Ovary (tissue), 9 donors: ENCODE data around the gene RPS27. TPM values are rescaled to one million over a fixed set of nuclear protein-coding genes. Genes with fewer than 3 reads are reported as not detected.

ENCODE experiments used
- DNase-seq, 5 donors: peaks; one replicate each; pipeline ENCODE4 v3.0.0-alpha.2; 2019 to 2020
- H3K27ac ChIP-seq, 2 donors: fragments of 200-600 bp; one replicate each; pipeline versions ENCODE4 v1.5.1 to v1.8.0; 2019 to 2022
- H3K27me3 ChIP-seq: fragments of 200-600 bp; one replicate; pipeline ENCODE4 v1.8.0; 2022
- H3K36me3 ChIP-seq: fragments of 200-600 bp; sonication (generic); one replicate; pipeline ENCODE4 v1.5.1; 2019
- H3K4me1 ChIP-seq: one replicate; pipeline ENCODE4 v1.8.1; 2013; ENCODE audit warnings: mild to moderate bottlenecking, moderate library complexity; ENCODE audit not compliant: insufficient read depth
- H3K4me3 ChIP-seq: fragments of 200-600 bp; sonication (generic); one replicate; pipeline ENCODE4 v1.5.1; 2017
- H3K9me3 ChIP-seq, 2 donors: fragments of 200-600 bp in 1 of 2; sonication (generic) in 1 of 2; one replicate each; pipeline versions ENCODE4 v1.5.1 to v1.8.1; 2013 to 2019; ENCODE audit warnings: mild to moderate bottlenecking in 1 of 2, moderate library complexity in 1 of 2
- EP300 ChIP-seq: sonication (generic); formaldehyde crosslinking; IDR thresholded peaks from one replicate; pipeline ENCODE4 v1.6.1; 2017; ENCODE audit warnings: antibody characterized with exemption
- POLR2A ChIP-seq: fragments of 450-650 bp; IDR thresholded peaks from one replicate; pipeline ENCODE4 v1.6.1; 2017; ENCODE audit warnings: antibody characterized with exemption, mild to moderate bottlenecking, moderate library complexity
- WGBS, 3 donors: extraction: QIAGEN DNeasy Blood & Tissue Kit in 1 of 3; methylation state at CpG; one replicate each; pipeline versions ENCODE4 v1.1.5 to v1.1.7; 2013 to 2017; 5-methylcytosine and 5-hydroxymethylcytosine counted together
- intact Hi-C, 4 donors: fragments of 100-400 bp; cut with DNase I; formaldehyde crosslinking; loops; one replicate each; pipeline versions ENCODE4 v1.11.0 to v1.15.1; 2022 to 2023
- polyA plus RNA-seq, 2 donors: library from polyadenylated mRNA; stranded (reverse); fragments of 200-250 nt in 1 of 2; fragments of 350-450 nt in 1 of 2; fragmentation: Illumina TruSeq in 1 of 2; extraction: RNeasy Lipid Tissue Mini Kit (QIAGEN cat#74804) in 1 of 2; gene quantifications; one replicate each; pipeline ENCODE4 v1.2.3, GENCODE V29; 2013 to 2014
- total RNA-seq, 7 donors: library from RNA; depleted of rRNA in 2 of 7; stranded (reverse); fragments of >200 nt in 2 of 7; fragmentation: NEBNext Ultra II Directional in 3 of 7; extraction: Animal tissue kit (Norgen Biotek cat#: 25700) in 3 of 7; gene quantifications; one replicate each; pipeline versions ENCODE4 v1.1.0 to v1.2.4, GENCODE V29; 2016 to 2023
- TF ChIP-seq, protein P1 (sequence below), 3 donors: fragments of 450-650 bp in 2 of 3; fragments of 200-600 bp in 1 of 3; IDR thresholded peaks; one replicate each; pipeline versions ENCODE4 v1.5.1 to v1.8.0; 2016 to 2022; ENCODE audit warnings: antibody characterized with exemption in 3 of 3, mild to moderate bottlenecking in 1 of 3
- donor health status: DM: no; HTN: no; CAD: no; lungs with moderate emphysema.
- donor health status: DM: no; HTN: no; CAD: no.
- donor health status: Bipolar disorder and iron deficiency.
- donor health status: DM: yes; HTN: yes; CAD: no.
- donor health status: DM: no; HTN: no; CAD: no.
- donor health status: DM: yes; HTN: yes; CAD: no.

The RPS27 gene
- total and polyA plus RNA-seq, 9 donors: 3,441 to 24,704 (median 5,398) TPM

DNA sequence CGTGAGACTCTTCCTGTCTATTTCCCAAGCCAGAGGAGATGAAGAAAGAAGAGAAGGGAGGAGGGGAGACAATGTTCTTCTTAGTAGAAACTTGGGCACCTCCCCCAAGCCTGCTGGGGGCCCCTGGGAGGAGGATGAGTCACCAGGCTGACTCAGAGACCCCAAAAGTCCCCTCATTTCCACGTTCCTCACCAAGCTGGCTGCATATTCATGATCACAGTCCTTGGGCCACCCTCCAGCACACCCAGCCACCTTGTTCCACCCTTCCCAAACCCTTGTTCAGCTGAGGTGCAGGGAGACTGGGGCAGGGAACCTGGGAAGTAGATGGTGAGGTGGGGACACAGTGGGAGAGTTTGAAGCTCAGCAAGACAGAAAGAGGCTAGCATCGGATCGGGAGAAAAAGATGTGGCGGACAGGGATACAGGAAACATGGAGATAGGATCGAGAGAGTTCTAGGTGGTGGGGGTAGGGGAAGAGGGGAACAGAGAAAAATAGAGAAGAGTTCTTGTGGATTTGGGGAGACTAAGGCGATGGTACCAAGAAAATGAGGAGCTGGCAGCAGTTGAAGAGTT is 5.1 kb upstream of the RPS27 start:
- Histone ChIP-seq H3K36me3 (no peaks in the 10 kb centered on the region), H3K4me3 (peak overlapping the region; percentile 39), H3K27ac (peak overlapping the region; percentile 13 to 84), H3K4me1 (peaks cover 8% of the 10 kb centered on the region), H3K27me3 (no peaks in the 10 kb centered on the region), H3K9me3 (no peaks in the 10 kb centered on the region)
- TF ChIP-seq POLR2A: peak; percentile 35
- TF ChIP-seq, protein P1, sequence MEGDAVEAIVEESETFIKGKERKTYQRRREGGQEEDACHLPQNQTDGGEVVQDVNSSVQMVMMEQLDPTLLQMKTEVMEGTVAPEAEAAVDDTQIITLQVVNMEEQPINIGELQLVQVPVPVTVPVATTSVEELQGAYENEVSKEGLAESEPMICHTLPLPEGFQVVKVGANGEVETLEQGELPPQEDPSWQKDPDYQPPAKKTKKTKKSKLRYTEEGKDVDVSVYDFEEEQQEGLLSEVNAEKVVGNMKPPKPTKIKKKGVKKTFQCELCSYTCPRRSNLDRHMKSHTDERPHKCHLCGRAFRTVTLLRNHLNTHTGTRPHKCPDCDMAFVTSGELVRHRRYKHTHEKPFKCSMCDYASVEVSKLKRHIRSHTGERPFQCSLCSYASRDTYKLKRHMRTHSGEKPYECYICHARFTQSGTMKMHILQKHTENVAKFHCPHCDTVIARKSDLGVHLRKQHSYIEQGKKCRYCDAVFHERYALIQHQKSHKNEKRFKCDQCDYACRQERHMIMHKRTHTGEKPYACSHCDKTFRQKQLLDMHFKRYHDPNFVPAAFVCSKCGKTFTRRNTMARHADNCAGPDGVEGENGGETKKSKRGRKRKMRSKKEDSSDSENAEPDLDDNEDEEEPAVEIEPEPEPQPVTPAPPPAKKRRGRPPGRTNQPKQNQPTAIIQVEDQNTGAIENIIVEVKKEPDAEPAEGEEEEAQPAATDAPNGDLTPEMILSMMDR (IDR thresholded peaks at IDR 0.05): no peak
- intact Hi-C loops: loop anchor here (2.0 to 10.0 kb wide), 6 partner anchors 189 to 471 kb away; partner anchors contain the start of genes ILF2 (in 2 of the 4) and NPR1 (in 2 of the 4)
- peak in 4 of 5 donors; percentile 65 to 79 (median 68) for DNase-seq
- 2 to 5% (median 3%) methylated on average over 7 of the region's 7 CpGs for WGBS, 3 donors

DNA sequence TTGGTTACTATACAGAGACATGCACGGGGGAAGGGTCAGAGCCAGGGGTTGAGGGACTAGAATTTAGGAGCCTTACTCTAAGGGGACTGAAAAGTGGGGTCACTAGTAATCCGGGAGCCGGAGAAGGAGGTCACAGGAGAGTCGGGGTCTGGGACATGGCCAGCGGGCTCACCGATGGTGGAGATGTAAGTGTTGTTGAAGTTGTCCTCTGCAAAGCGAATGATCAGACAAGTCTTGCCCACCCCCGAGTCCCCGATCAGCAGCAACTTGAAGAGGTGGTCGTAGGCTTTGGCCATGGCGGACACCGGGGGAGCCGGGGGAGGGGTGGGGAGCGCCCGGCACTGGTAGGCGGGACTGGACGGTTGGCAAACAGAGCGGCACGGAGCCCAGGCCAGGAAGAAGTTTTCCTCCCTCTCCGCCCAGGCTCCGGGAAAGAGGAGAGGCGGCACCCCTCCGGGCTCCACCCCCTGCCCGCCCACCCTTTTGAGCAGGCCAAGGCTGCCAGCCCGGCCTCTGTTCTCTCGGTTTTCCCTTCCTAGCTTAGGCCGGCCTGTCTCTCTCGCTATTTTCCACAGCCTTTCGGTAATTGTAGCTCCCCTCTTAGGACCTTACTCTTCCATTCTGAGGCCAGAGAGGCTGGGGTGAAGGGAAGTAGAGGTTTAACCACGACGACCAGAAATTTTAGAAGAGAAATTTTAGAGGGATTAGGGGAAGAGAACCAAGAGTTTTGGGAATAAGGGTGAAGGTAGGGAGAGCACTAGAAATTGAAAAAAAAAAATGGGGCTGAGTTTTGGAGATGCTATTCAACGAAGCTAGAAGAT is 4.4 kb upstream of the RPS27 start, which contains the start of gene RAB13:
TSS of gene RAB13 (minus strand) at position 399 of the 821 bp plus-strand sequence. CDS start at position 296, 103 bp downstream.
- H3K27me3 ChIP-seq: no peaks in the 10 kb centered on the region
- DNase-seq: peak; percentile 87 to 89 (median 88)
- H3K27ac ChIP-seq: peak within 1 kb of the TSS; percentile 71 to 84
- H3K4me1 ChIP-seq: peaks cover 8% of the 10 kb centered on the region
- H3K4me3 ChIP-seq: peak within 1 kb of the TSS; percentile 39
- intact Hi-C loops: loop anchor here (2.0 to 10.0 kb wide), 6 partner anchors 189 to 471 kb away; partner anchors contain the start of genes ILF2 (in 2 of the 4) and NPR1 (in 2 of the 4)
- no peak for TF ChIP-seq POLR2A
- peak; percentile 57 for TF ChIP-seq EP300
- TF ChIP-seq, protein P1 (IDR thresholded peaks at IDR 0.05): no peak
- no peaks in the 10 kb centered on the region for H3K9me3 ChIP-seq
- 1 to 2% (median 1%) methylated on average over 31 to 32 of the region's 32 CpGs for WGBS, 3 donors
- H3K36me3 ChIP-seq: no peaks in the 10 kb centered on the region

DNA sequence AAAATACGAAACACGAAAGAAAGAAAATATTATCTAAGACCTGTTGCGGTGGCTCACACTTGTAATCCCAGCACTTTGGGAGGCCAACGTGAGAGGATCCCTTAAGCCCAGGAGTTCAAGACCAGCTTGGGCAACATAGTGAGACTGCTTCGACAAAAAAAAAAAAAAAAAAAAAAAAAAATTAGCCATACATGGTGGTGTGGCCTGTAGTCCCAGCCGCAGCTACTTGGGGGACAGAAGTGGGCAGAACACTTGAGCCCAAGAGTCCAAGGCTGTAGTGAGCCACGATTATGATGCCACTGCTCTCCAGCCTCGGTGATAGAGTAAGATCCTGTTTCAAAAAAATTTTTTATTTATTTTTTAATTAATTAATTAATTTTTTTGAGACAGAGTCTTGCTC is 2.9 kb upstream of the RPS27 start:
- H3K4me3 ChIP-seq: no peak overlapping the region
- H3K27ac ChIP-seq: no peak overlapping the region
- no peaks in the 10 kb centered on the region for H3K36me3 ChIP-seq
- WGBS, 3 donors: 85 to 91% (median 86%) methylated on average over 8 of the region's 8 CpGs
- no peak for DNase-seq
- no peak for TF ChIP-seq EP300
- intact Hi-C loops: loop anchor here (5.0 to 10.0 kb wide), 5 partner anchors 193 to 473 kb away; partner anchors contain the start of genes ILF2 (in 2 of the 4) and NPR1 (in 2 of the 4)
- no peaks in the 10 kb centered on the region for H3K27me3 ChIP-seq
- H3K4me1 ChIP-seq: peaks cover 10% of the 10 kb centered on the region
- H3K9me3 ChIP-seq: no peaks in the 10 kb centered on the region

DNA sequence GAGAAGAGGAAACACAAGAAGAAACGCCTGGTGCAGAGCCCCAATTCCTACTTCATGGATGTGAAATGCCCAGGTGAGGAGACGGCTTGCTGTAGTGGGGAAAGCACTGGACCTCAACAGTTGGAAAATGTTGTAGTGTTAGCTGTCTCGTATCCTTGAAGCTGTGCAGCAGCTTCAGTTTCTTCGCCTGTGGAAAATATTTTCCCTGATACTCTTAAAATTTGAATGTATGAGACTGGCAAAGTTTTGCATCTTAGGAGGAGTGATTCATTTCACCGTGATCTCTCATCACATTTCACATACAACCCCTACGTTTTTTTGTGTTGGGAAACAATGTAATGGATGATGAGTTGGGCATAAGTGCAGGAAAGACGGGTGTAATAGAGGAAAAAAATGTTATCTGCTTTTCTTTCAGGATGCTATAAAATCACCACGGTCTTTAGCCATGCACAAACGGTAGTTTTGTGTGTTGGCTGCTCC is 629 bp downstream of the RPS27 start:
- intact Hi-C loops: no loop called here
- Histone ChIP-seq H3K36me3 (no peaks in the 10 kb centered on the region), H3K9me3 (no peaks in the 10 kb centered on the region), H3K4me3 (peak overlapping the region; percentile 83), H3K27me3 (no peaks in the 10 kb centered on the region), H3K27ac (peak overlapping the region; percentile 58 to 85), H3K4me1 (peaks cover 10% of the 10 kb centered on the region)
- no peak for DNase-seq
- WGBS, 3 donors: 2 to 11% (median 2%) methylated on average over 9 of the region's 9 CpGs
- TF ChIP-seq, protein P1 (IDR thresholded peaks at IDR 0.05): peak in 1 of 3 donors; percentile 4
- no peak for TF ChIP-seq POLR2A
